Activated CD4-positive, alpha-beta memory T cell treated with anti-CD3 and anti-CD28 coated beads, Interleukin-2, amount 10 ng/mL, durations not matched to agents 7 days and 5 days (primary cell): ENCODE results near the gene TBCK. TPM values are rescaled to one million over a fixed set of nuclear protein-coding genes. Genes with fewer than 3 reads are reported as not detected.

ENCODE experiments used
- CTCF ChIA-PET: fragments of 350-600 bp; sonication (Branson Sonifier 250); formaldehyde crosslinking; loops from one replicate; lab custom pipeline; 2021; ENCODE audit warnings: antibody characterized with exemption, inconsistent platforms; lab: Charles Lee
- POLR2A ChIA-PET: fragments of 350-600 bp; sonication (Branson Sonifier 250); formaldehyde crosslinking; loops from one replicate; lab custom pipeline; 2021; ENCODE audit warnings: antibody characterized with exemption; lab: Charles Lee
- DNase-seq: peaks from one replicate; pipeline ENCODE4 v3.0.0-alpha.2; 2020
- H3K27ac Mint-ChIP-seq: one replicate; pipeline ENCODE4 v1.8.0; 2021; ENCODE audit warnings: mild to moderate bottlenecking, mixed read lengths
- H3K27me3 Mint-ChIP-seq: one replicate; pipeline ENCODE4 v1.8.0; 2021; ENCODE audit warnings: mixed read lengths
- H3K36me3 Mint-ChIP-seq: one replicate; pipeline ENCODE4 v1.8.0; 2021; ENCODE audit warnings: low read depth, mixed read lengths
- H3K4me1 Mint-ChIP-seq: one replicate; pipeline ENCODE4 v1.8.0; 2021; ENCODE audit warnings: mixed read lengths
- H3K4me3 Mint-ChIP-seq: one replicate; pipeline ENCODE4 v1.8.0; 2021; ENCODE audit warnings: mild to moderate bottlenecking, mixed read lengths
- H3K9me3 Mint-ChIP-seq: one replicate; pipeline ENCODE4 v1.8.0; 2021; ENCODE audit warnings: mixed read lengths
- total RNA-seq, 2 experiments: library from RNA; stranded (reverse); gene quantifications; one replicate each; pipeline ENCODE4 v1.2.3, GENCODE V29; 2021

The TBCK gene
- total RNA-seq, 2 experiments from 2014 or later: 25.4 to 26.8 TPM

DNA sequence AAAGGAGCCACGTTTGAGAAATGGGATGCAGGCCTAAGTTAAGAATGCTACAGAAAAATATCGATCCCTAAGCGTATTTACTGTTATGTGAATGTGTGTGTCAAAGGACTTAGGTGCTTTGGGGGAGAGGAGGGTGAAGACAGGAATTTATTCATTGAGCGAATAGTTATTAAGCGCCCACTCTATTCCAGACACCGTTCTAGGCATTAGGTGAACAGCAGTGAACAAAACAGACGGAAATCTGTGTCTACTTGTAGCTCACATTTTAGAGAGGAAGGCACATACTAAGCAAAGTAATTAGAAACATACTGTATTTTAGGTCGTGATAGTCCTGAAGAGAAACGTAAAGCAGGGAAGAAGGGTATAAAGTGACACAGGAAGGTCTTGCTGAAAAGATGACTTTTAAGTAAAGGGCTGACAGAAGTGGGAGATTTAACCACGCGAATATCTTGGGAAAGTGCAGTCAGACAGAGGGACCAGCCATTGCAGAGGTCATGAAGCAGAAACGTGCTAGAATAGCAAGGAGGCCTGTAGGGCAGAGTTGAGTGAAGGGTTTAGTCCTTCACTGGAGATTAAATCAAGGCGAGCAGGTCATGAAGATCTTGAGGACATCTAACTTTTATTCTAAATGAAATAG is 882 bp upstream of the TBCK start:
- Mint-ChIP-seq H3K4me1 (peaks cover 35% of the 10 kb centered on the region), H3K27me3 (no peaks in the 10 kb centered on the region), H3K9me3 (no peaks in the 10 kb centered on the region), H3K27ac (no peak overlapping the region), H3K36me3 (peaks cover 25% of the 10 kb centered on the region), H3K4me3 (no peak overlapping the region)
- POLR2A ChIA-PET: interaction anchor here (1.4 to 2.1 kb wide), 2 partner anchors 11 to 30 kb away, joined by 3 to 18 read pairs; no protein-coding TSS in a partner anchor
- CTCF ChIA-PET: interaction anchor here (1.8 kb wide), 1 partner anchor 12 kb away, joined by 9 read pairs; no protein-coding TSS in a partner anchor
- DNase-seq: no peak

DNA sequence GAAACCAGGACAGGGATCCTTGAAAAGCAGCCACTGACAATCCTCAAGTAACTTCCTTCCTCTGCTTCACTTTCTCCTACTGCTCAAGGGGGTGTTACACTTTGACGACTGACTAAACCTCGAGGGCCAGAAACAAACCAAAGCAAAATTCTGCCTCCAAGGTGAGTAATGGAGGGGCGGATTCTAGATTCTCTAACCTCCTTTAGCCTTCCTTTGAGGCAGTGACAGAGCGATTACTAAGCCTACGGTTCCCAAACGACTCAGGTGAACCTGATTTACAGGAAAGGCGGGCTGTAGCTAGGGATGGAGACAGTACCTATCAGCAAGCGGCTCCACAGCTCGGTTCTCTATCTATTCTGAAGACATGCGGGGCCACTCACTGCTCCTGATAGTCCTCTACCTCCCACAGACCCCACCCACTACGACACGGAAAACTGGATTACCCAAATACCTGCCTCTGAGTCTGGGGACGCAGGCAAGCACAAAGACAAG is 487 bp downstream of the TBCK start:
- ChIA-PET POLR2A (interaction anchor here (0.8 to 2.1 kb wide), 8 partner anchors 9 to 77 kb away, joined by 3 to 18 read pairs (median 4); no protein-coding TSS in a partner anchor), CTCF (interaction anchor here (0.9 to 1.8 kb wide), 3 partner anchors 11 to 15 kb away, joined by 3 to 9 read pairs (median 4); no protein-coding TSS in a partner anchor)
- Mint-ChIP-seq H3K9me3 (no peaks in the 10 kb centered on the region), H3K27ac (no peak overlapping the region), H3K27me3 (no peaks in the 10 kb centered on the region), H3K36me3 (peaks cover 15% of the 10 kb centered on the region), H3K4me3 (no peak overlapping the region), H3K4me1 (peaks cover 35% of the 10 kb centered on the region)
- DNase-seq: no peak

DNA sequence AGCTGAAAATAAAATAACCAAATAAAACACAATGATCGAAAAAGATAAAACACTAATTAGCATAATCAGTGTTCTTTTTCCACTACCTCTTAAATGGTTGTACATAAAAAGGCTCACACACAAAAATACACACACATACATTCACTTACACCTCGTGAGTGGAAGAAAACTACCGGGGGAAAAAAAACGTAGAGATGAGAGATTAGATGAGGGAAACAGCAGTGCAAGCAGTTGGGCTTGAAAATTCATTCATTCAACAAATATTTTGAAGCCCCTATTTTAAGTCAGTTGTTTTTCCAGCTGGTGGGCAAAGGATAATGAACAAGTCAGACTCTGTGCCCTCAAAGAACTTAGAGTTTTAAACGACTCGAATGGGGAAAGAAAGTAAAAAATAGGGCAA is 1.0 kb downstream of the TBCK start:
- Mint-ChIP-seq H3K36me3 (peaks cover 9% of the 10 kb centered on the region), H3K4me1 (peaks cover 31% of the 10 kb centered on the region), H3K27me3 (no peaks in the 10 kb centered on the region), H3K27ac (no peak overlapping the region), H3K9me3 (no peaks in the 10 kb centered on the region), H3K4me3 (no peak overlapping the region)
- CTCF ChIA-PET: interaction anchor here (0.6 to 1.8 kb wide), 3 partner anchors 13 to 371 kb away, joined by 3 to 9 read pairs (median 4); no protein-coding TSS in a partner anchor
- POLR2A ChIA-PET: interaction anchor here (1.1 to 2.1 kb wide), 6 partner anchors 8 to 76 kb away, joined by 4 to 18 read pairs (median 5); no protein-coding TSS in a partner anchor
- no peak for DNase-seq

DNA sequence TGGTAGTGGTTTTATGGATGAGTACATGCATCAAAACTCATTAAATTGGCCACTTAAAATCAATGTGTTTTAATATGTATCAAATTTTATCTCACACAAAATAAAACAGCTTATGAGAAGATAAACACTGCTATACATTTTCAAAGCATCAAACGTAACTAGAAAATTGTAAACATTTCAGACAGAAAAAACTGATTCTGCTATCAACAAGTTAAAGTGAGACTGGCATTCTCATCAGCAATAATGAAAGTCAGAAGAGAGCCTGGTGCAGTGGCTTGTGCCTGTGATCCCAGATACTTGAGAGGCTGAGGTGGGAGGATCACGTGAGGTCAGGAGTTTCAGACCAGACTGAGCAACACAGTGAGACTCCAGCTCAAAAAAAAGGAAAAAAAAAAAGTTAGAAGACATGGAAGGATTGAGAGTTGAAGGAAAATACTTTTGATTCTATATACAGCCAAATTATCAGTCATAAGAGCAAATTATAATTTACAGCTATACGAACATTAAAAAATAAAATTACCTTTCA is 2.9 kb downstream of the TBCK start:
- peaks cover 10% of the 10 kb centered on the region for H3K36me3 Mint-ChIP-seq
- H3K27ac Mint-ChIP-seq: no peak overlapping the region
- no peaks in the 10 kb centered on the region for H3K9me3 Mint-ChIP-seq
- POLR2A ChIA-PET: no interaction called here
- H3K4me1 Mint-ChIP-seq: peaks cover 26% of the 10 kb centered on the region
- no peak for DNase-seq
- CTCF ChIA-PET: interaction anchor here (1.1 kb wide), 1 partner anchor 15 kb away, joined by 3 read pairs; no protein-coding TSS in a partner anchor
- H3K4me3 Mint-ChIP-seq: no peak overlapping the region
- no peaks in the 10 kb centered on the region for H3K27me3 Mint-ChIP-seq

DNA sequence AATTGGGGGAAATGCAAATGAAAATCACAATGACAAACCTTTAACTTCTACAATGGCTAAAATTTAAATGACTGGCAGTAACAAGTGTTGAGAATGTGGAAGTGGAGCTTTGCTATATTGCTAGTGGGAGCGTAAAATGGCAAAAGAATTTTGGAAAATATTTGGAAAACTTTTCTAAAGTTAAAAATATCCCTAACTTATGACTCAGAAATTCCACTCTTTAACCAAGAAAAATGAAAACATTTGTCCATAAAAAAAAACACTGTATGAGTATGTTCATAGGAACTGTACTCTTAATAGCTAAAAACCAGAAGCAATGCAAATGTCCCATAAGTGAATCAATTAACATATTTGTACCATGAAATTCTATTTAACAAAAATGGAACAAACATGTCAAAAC is 3.6 kb downstream of the TBCK start:
- DNase-seq: no peak
- peaks cover 10% of the 10 kb centered on the region for H3K36me3 Mint-ChIP-seq

DNA sequence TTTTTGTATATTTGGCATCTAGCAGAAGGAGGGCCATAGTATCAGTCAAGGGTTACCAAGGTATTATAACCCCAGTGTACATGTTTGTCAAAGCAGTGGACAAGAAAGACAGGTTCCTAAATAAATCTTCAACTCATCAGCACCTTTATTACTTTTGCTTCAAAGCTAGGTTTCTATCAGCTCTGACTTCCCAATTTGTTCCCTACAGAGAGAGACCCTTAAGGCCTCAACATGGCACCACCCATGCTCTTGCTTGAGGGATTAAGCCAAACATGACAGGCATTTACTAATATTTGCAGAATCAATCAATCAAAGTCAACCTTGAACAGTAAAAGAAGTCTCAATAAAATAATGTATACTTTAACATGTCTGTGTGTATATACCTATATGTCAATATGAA is 9.4 kb downstream of the TBCK start:
- peaks cover 26% of the 10 kb centered on the region for H3K36me3 Mint-ChIP-seq
- H3K27me3 Mint-ChIP-seq: no peaks in the 10 kb centered on the region
- ChIA-PET POLR2A (interaction anchor here (1.8 kb wide), 1 partner anchor 9 kb away, joined by 6 read pairs; the partner anchor contains the start of gene TBCK), CTCF (no interaction called here)
- H3K4me3 Mint-ChIP-seq: no peak overlapping the region
- peaks cover 2% of the 10 kb centered on the region for H3K4me1 Mint-ChIP-seq
- no peak for DNase-seq
- H3K9me3 Mint-ChIP-seq: no peaks in the 10 kb centered on the region
- H3K27ac Mint-ChIP-seq: no peak overlapping the region

More for the DNA sequence above, 3.6 kb downstream of the TBCK start:
- H3K27ac Mint-ChIP-seq: no peak overlapping the region
- H3K27me3 Mint-ChIP-seq: no peaks in the 10 kb centered on the region
- ChIA-PET CTCF (no interaction called here), POLR2A (no interaction called here)
- H3K4me1 Mint-ChIP-seq: peaks cover 26% of the 10 kb centered on the region
- H3K4me3 Mint-ChIP-seq: no peak overlapping the region
- no peaks in the 10 kb centered on the region for H3K9me3 Mint-ChIP-seq

DNA sequence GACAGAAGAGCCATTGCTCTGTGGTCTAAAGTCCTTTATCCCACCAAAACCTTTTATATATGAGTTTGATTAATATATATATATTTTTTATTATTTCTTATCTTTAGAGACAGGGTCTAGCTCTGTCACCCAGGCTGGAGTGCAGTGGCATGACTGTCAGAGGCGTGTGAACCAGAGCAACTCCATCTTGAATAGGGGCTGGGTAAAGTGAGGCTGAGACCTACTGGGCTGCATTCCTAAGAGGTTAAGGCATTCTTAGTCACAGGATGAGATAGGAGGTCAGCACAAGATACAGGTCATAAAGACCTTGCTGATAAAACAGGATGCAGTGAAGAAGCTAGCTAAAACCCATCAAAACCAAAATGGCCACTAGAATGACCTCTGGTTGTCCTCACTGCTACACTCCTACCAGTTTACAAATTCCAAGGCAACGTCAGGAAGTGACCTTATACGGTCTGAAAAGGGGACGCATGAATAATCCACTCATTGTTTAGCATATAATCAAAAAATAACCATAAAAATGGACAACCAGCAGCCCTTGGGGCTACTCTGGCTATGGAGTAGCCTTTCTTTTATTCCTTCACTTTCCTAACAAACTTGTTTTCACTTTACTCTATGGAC is 10.5 kb downstream of the TBCK start:
- Mint-ChIP-seq H3K27me3 (no peaks in the 10 kb centered on the region), H3K9me3 (no peaks in the 10 kb centered on the region), H3K36me3 (peaks cover 26% of the 10 kb centered on the region), H3K27ac (no peak overlapping the region), H3K4me1 (no peaks in the 10 kb centered on the region), H3K4me3 (no peak overlapping the region)
- ChIA-PET CTCF (interaction anchor here (0.6 kb wide), 1 partner anchor 43 kb away, joined by 4 read pairs; no protein-coding TSS in a partner anchor), POLR2A (no interaction called here)
- no peak for DNase-seq

DNA sequence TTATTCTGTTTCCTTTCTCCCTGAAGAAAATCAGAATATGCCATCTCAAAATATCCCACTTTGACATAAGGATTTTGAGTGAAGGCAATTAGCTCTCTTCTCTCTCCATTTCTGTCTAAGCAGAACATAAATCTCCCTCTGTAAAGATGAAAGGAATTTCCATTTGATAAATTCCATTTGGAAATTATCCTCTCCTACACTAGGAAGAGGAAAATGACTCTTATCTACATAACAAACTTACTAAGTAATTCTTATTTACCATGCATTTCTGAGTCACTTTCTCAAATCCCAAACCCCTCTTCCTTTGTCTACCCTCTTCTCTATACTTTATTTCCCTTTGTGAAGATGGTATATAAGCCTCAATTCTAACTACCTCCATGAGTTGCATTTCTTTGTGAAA is 11.4 kb downstream of the TBCK start:
- no peak for DNase-seq
- Mint-ChIP-seq H3K36me3 (peaks cover 30% of the 10 kb centered on the region), H3K9me3 (no peaks in the 10 kb centered on the region), H3K4me3 (no peak overlapping the region), H3K27me3 (no peaks in the 10 kb centered on the region), H3K4me1 (no peaks in the 10 kb centered on the region), H3K27ac (no peak overlapping the region)
- CTCF ChIA-PET: no interaction called here
- POLR2A ChIA-PET: no interaction called here

DNA sequence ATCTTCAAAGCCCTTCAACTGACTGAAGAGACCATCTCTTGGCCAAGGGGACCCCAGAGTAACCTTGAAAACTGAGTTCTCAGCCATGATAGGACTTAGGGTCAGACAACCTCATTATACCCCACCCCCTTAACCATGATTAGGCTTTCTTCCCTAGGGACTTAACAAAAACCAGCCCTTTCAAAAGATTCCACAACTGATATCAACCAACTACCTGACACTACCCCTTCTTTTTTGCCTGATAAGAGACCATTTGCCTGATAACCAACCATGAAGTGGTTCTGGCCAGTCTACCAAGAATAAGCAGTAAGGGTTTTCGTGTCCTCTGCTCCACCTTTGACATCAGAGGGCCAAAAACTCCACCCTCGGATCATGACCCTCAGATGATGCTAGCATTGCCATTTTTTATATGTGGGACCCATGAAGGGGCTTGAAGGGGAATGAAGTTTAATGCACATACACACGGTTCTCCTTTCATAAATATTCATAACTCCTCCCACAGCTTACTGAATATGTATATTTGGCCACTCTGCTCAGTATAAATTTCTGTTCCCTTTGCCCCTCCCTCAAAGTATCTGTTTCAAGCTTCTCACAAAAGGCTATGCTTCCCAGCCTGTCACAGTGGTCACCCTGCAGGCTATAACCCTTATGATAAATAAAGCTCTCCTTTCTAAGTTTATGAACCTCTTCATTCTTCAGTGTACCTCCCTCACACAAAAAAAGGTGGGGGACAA is 12.3 kb downstream of the TBCK start:
- POLR2A ChIA-PET: no interaction called here

DNA sequence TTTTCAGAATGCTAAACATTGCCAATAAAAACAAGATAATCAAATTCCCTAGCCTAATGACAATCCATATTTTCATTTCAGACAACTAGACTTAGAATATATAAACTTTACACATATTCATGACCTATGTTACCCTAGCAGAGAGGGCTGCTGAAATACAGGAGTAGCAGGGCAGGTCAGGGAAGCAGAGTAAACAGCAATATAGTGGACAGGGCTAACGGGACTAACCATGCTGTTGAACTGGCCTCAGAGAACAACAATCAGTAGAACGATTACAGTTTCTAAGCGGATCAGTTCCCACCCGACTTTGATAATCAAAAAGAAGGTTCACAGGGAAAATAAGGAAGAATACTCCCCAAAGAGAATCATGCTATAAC is 14.0 kb downstream of the TBCK start:
- Mint-ChIP-seq H3K36me3 (peaks cover 26% of the 10 kb centered on the region), H3K4me3 (no peak overlapping the region), H3K27me3 (no peaks in the 10 kb centered on the region), H3K27ac (no peak overlapping the region), H3K4me1 (no peaks in the 10 kb centered on the region), H3K9me3 (no peaks in the 10 kb centered on the region)
- ChIA-PET POLR2A (interaction anchor here (0.9 kb wide), 1 partner anchor 14 kb away, joined by 4 read pairs; the partner anchor contains the start of gene TBCK), CTCF (no interaction called here)
- DNase-seq: no peak

More for the DNA sequence above, 12.3 kb downstream of the TBCK start:
- H3K27ac Mint-ChIP-seq: no peak overlapping the region
- H3K4me3 Mint-ChIP-seq: no peak overlapping the region
- DNase-seq: no peak
- no peaks in the 10 kb centered on the region for H3K9me3 Mint-ChIP-seq
- H3K4me1 Mint-ChIP-seq: no peaks in the 10 kb centered on the region
- H3K36me3 Mint-ChIP-seq: peaks cover 30% of the 10 kb centered on the region
- CTCF ChIA-PET: interaction anchor here (0.6 kb wide), 1 partner anchor 32 kb away, joined by 3 read pairs; no protein-coding TSS in a partner anchor
- no peaks in the 10 kb centered on the region for H3K27me3 Mint-ChIP-seq

DNA sequence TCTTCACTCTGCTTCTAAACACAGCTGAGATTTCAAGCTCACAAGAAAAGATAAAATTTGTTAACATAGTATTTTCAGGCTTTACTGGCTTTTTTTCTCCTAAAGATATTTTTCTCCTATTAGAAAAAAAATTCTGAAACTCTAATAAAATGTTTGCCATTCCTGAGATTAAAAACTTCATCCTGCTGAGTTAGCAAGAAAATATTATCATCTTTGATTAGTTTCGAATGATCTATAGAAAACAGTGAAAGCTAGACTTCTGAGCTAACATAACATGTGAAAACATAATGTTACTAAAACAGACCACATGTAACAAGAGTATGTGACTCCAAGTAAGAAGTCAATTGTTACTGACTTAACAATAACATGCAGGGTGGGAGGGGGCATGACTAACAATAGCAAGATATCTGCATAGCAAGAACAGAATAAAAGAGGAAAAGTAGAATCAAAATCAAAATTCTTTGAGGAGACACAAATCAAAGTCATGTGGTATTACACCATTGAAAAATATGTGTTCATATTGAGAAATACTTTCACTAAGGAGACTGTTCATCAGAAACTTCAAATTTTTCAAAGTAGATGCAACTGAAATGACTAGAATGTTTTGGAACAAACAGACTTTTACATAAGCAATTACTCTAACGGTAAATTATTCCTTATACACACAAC is 14.5 kb downstream of the TBCK start:
- H3K4me1 Mint-ChIP-seq: no peaks in the 10 kb centered on the region

DNA sequence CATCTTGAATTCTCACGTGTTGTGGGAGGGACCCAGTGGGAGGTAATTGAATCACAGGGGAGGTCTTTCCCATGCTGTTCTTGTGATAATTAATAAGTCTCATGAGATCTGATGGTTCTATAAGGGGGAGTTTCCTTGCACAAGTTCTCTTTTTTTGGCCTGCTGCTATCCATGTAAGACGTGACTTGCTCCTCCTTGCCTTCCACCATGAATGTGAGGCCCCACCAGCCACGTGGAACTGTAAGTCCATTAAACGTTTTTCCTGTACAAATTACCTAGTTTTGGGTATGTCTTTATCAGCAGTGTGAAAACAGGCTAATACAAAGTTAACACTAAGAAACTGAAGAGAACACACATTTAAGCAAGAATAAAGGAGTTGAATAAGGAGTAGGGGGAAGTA is 16.0 kb downstream of the TBCK start:
- H3K27me3 Mint-ChIP-seq: no peaks in the 10 kb centered on the region
- no peaks in the 10 kb centered on the region for H3K9me3 Mint-ChIP-seq
- H3K4me3 Mint-ChIP-seq: no peak overlapping the region
- POLR2A ChIA-PET: no interaction called here
- H3K4me1 Mint-ChIP-seq: no peaks in the 10 kb centered on the region
- CTCF ChIA-PET: no interaction called here
- no peak overlapping the region for H3K27ac Mint-ChIP-seq
- no peak for DNase-seq
- H3K36me3 Mint-ChIP-seq: peaks cover 27% of the 10 kb centered on the region

More for the DNA sequence above, 14.5 kb downstream of the TBCK start:
- Mint-ChIP-seq H3K9me3 (no peaks in the 10 kb centered on the region), H3K4me3 (no peak overlapping the region), H3K27ac (no peak overlapping the region), H3K36me3 (peaks cover 26% of the 10 kb centered on the region), H3K27me3 (no peaks in the 10 kb centered on the region)
- ChIA-PET CTCF (no interaction called here), POLR2A (no interaction called here)
- no peak for DNase-seq
